SK-N-SH treated with all-trans-retinoic acid at 6 μM for 48 hours (cell line): Measurements from ENCODE around the gene BIN1.

Source experiments
- ATAC-seq: fragments of 200-7000 bp; cut with Tn5 transposase; 3 replicates; pipeline ENCODE4 v1.9.1; 2020; ENCODE audit warnings: mild to moderate bottlenecking, moderate library complexity
- ARNTL ChIP-seq: fragments of 450-650 bp; formaldehyde crosslinking; IDR thresholded peaks from 2 replicates; pipeline ENCODE4 v1.5.0; 2020; ENCODE audit warnings: low read depth, mild to moderate bottlenecking, moderate library complexity, borderline replicate concordance
- BACH2 ChIP-seq: fragments of 250-450 bp; sonication (Bioruptor Pico); IDR thresholded peaks from 2 replicates; pipeline ENCODE4 v1.9.0; 2021; ENCODE audit warnings: mild to moderate bottlenecking, borderline replicate concordance
- CSDC2 ChIP-seq: fragments of 250-450 bp; sonication (Bioruptor Pico); IDR thresholded peaks from 2 replicates; pipeline ENCODE4 v1.5.0; 2020; ENCODE audit warnings: mild to moderate bottlenecking, moderate library complexity
- ESRRG ChIP-seq: fragments of 250-450 bp; sonication (Bioruptor Pico); IDR thresholded peaks from 2 replicates; pipeline ENCODE4 v1.6.1; 2021; ENCODE audit warnings: mild to moderate bottlenecking
- ISL1 ChIP-seq: fragments of 250-450 bp; sonication (Bioruptor Pico); IDR thresholded peaks from 2 replicates; pipeline ENCODE4 v2.1.2; 2022; ENCODE audit warnings: mild to moderate bottlenecking, moderate library complexity
- OSR1 ChIP-seq: fragments of 250-450 bp; sonication (Bioruptor Pico); IDR thresholded peaks from 2 replicates; pipeline ENCODE4 v1.8.0; 2022; ENCODE audit warnings: moderate library complexity, mild to moderate bottlenecking, inconsistent platforms
- PATZ1 ChIP-seq: fragments of 250-450 bp; sonication (Bioruptor Pico); IDR thresholded peaks from 2 replicates; pipeline ENCODE4 v1.8.0; 2020; ENCODE audit warnings: mild to moderate bottlenecking, moderate library complexity, borderline replicate concordance
- POU6F1 ChIP-seq: fragments of 250-450 bp; sonication (Bioruptor Pico); IDR thresholded peaks from 2 replicates; pipeline ENCODE4 v1.8.0; 2021; ENCODE audit warnings: low read depth, mild to moderate bottlenecking, moderate library complexity, borderline replicate concordance
- RARB ChIP-seq: fragments of 250-450 bp; sonication (Bioruptor Pico); IDR thresholded peaks from 2 replicates; pipeline ENCODE4 v1.8.0; 2021; ENCODE audit warnings: mild to moderate bottlenecking, moderate library complexity
- TCF4 ChIP-seq: fragments of 250-450 bp; sonication (Bioruptor Pico); IDR thresholded peaks from 2 replicates; pipeline ENCODE4 v1.8.0; 2021; ENCODE audit warnings: mild to moderate bottlenecking, moderate library complexity, borderline replicate concordance
- TSHZ2 ChIP-seq: fragments of 250-450 bp; sonication (Bioruptor Pico); IDR thresholded peaks from 2 replicates; pipeline ENCODE4 v1.5.0; 2020; ENCODE audit warnings: mild to moderate bottlenecking, moderate library complexity
- ZC3H10 ChIP-seq: fragments of 250-450 bp; sonication (Bioruptor Pico); IDR thresholded peaks from 2 replicates; pipeline ENCODE4 v1.5.1; 2021; ENCODE audit warnings: mild to moderate bottlenecking, moderate library complexity
- ZFP3 ChIP-seq: fragments of 250-450 bp; sonication (Bioruptor Pico); IDR thresholded peaks from 2 replicates; pipeline ENCODE4 v1.5.0; 2020; ENCODE audit warnings: mild to moderate bottlenecking, moderate library complexity
- ZFP30 ChIP-seq: fragments of 450-650 bp; formaldehyde crosslinking; IDR thresholded peaks from 2 replicates; pipeline ENCODE4 v1.5.0; 2022; ENCODE audit warnings: mild to moderate bottlenecking, moderate library complexity
- ZNF565 ChIP-seq: fragments of 450-650 bp; formaldehyde crosslinking; conservative IDR thresholded peaks from 2 replicates; pipeline ENCODE4 v1.5.0; 2020; ENCODE audit warnings: low read depth, mild to moderate bottlenecking, moderate library complexity
- ZNF70 ChIP-seq: fragments of 450-650 bp; formaldehyde crosslinking; IDR thresholded peaks from 2 replicates; pipeline ENCODE4 v1.5.0; 2020; ENCODE audit warnings: mild to moderate bottlenecking, moderate library complexity
- ZNF8 ChIP-seq: fragments of 450-650 bp; formaldehyde crosslinking; IDR thresholded peaks from 2 replicates; pipeline ENCODE4 v1.5.0; 2020; ENCODE audit warnings: mild to moderate bottlenecking, moderate library complexity

BIN1 gene

GRCh38 chr2:127065940-127066318 is 41.0 kb downstream of the BIN1 start:
- TF ChIP-seq POU6F1 (CRISPR knock-in tag) (no peak), BACH2 (CRISPR knock-in tag) (no peak), ZFP3 (CRISPR knock-in tag) (no peak), ARNTL (CRISPR knock-in tag) (no peak)
- TF ChIP-seq, all 23 proteins: peak for 0
- ATAC-seq = no peak

GRCh38 chr2:127065299-127065939 is 41.5 kb downstream of the BIN1 start:
- TF ChIP-seq ZNF70 (CRISPR knock-in tag) (no peak), CSDC2 (CRISPR knock-in tag) (no peak), ISL1 (CRISPR knock-in tag) (no peak)
- ATAC-seq = no peak; the same call in 2 of the 3 replicates

- TF ChIP-seq RARB (CRISPR knock-in tag) (no peak), ZFP3 (CRISPR knock-in tag) (peak; percentile 59; the same call in 1 of the 2 replicates), TCF4 (CRISPR knock-in tag) (peak; percentile 58; the same call in 1 of the 2 replicates), ISL1 (CRISPR knock-in tag) (0 out of 2 replicates have a peak, but pooled peaks have one; percentile 33), CSDC2 (CRISPR knock-in tag) (0 out of 2 replicates have a peak, but pooled peaks have one; percentile 42), ZFP30 (CRISPR knock-in tag) (no peak), ZNF8 (CRISPR knock-in tag) (no peak)
- ATAC-seq = peak; percentile 93
Measured at GRCh38 chr2:127064642-127065250, 42.2 kb downstream of the BIN1 start.

- TF ChIP-seq CSDC2 (CRISPR knock-in tag) (no peak), ZFP3 (CRISPR knock-in tag) (no peak), ZFP30 (CRISPR knock-in tag) (no peak), POU6F1 (CRISPR knock-in tag) (no peak), ZNF70 (CRISPR knock-in tag) (no peak), BACH2 (CRISPR knock-in tag) (no peak), ZNF565 (CRISPR knock-in tag) (no peak), RARB (CRISPR knock-in tag) (no peak), TSHZ2 (CRISPR knock-in tag) (no peak), ISL1 (CRISPR knock-in tag) (no peak), OSR1 (CRISPR knock-in tag) (no peak), PATZ1 (no peak), ESRRG (CRISPR knock-in tag) (no peak), ZC3H10 (CRISPR knock-in tag) (no peak), ZNF8 (CRISPR knock-in tag) (no peak)
- TF ChIP-seq, all 23 proteins: peak for 0
- no peak for ATAC-seq
Measured at GRCh38 chr2:127063701-127064590, 43.0 kb downstream of the BIN1 start.
